Smooth muscle cell of the brain vasculature (primary cell): Measurements from ENCODE around the gene NEO1.

Experiments
- DNase-seq: peaks from one replicate; pipeline ENCODE4 v3.0.0-alpha.2; 2012; ENCODE audit warnings: low read depth, low spot score

NEO1 gene

DNA sequence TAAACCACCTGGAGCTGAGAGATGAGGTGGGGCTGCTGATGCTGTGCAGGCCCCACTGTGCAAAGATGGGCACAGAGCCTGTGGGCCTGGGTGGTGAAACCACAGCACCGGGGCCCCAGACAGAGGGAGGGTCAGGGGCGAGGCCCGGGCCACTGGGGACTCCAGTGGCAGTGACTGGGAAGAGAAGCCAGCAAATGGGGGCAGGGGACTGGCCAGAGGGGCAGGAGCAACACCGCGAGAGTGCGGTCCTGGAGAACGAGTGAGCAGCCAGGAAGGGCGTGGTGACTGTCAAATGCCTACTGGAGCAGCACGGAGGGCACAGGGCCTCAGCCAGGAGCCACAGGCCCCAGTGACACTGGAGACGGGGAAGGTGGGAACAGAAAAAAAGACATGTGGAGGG, 276.7 kb downstream of the NEO1 start:
- DNase-seq, result no peak

GRCh38 chr15:73329501-73330200, 277.4 kb downstream of the NEO1 start:
- DNase-seq, result no peak

DNA sequence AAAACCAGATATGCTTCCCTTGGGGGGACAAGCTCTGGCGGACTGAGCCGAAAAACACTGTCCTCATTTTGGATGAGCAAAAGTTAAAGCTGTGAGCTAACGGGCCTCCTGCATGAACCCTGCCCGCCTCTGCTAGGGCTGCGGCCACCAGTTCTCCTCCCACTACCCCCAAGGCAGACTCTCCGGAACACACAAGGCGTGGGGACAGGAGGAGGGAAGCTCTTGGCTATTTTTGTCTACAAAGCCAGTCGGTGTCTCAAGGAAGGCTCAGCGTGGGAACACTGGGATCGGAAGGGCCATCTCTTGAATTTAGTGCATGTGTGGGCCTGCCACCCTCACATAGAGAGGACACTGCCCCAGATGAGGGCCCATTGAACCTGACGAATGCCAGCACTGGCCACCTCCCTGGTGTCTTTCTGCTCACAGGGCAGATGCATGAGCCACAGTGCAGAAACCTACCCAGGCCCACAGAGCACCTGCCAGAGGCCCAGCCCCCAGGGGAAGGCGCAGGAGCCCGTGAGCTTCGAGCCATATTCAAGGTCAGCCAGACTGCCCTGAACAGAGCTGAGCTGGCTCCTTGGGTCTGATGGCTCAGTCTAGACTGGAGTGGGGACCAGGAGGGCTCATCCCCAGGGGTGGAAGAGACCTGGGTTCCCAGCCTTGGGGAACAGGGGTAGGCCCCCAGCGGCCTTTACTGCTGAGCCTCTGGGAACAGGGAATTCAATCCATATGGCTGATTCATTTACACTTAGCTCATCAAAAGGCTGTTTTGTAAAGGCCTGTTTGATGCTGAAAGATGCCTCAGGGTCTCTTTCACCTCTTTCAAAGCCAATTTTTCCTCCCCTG, 278.2 kb downstream of the NEO1 start:
- DNase-seq, result no peak

- no peak for DNase-seq
Observed at GRCh38 chr15:73331501-73331900, 279.2 kb downstream of the NEO1 start.

GRCh38 chr15:73331991-73332925, 280.0 kb downstream of the NEO1 start:
- DNase-seq, result no peak

GRCh38 chr15:73333001-73333400, 280.7 kb downstream of the NEO1 start:
- DNase-seq, result no peak

GRCh38 chr15:73334086-73334485, 281.8 kb downstream of the NEO1 start:
- no peak for DNase-seq

- no peak for DNase-seq
Observed at GRCh38 chr15:73335026-73335425, 282.8 kb downstream of the NEO1 start.

DNA sequence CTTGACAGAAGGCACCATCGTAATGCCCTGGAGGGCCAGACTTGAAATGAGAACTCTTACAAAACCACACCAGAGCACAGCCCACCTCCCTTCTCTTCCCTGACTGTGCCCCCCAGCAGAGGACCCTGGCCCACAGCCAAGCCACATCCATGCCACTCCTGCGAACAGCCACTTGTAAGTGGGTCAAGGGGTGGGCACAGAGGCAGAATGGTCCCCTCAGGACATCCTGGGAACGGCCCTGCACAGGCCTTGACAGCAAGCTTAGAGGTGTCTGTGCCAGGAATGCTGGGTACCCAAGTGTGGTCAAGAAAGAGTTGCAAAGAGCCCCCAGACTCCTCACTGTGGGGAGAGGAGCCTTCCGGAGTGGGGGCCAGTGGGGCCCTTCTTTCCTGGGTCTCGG, 283.2 kb downstream of the NEO1 start:
- DNase-seq, result no peak

GRCh38 chr15:73336756-73337155, 284.5 kb downstream of the NEO1 start:
- no peak for DNase-seq

- DNase-seq, result no peak
Observed at GRCh38 chr15:73337187-73337586, 284.9 kb downstream of the NEO1 start.

- DNase-seq, result no peak
Observed at GRCh38 chr15:73338058-73338457, 285.8 kb downstream of the NEO1 start.

DNA sequence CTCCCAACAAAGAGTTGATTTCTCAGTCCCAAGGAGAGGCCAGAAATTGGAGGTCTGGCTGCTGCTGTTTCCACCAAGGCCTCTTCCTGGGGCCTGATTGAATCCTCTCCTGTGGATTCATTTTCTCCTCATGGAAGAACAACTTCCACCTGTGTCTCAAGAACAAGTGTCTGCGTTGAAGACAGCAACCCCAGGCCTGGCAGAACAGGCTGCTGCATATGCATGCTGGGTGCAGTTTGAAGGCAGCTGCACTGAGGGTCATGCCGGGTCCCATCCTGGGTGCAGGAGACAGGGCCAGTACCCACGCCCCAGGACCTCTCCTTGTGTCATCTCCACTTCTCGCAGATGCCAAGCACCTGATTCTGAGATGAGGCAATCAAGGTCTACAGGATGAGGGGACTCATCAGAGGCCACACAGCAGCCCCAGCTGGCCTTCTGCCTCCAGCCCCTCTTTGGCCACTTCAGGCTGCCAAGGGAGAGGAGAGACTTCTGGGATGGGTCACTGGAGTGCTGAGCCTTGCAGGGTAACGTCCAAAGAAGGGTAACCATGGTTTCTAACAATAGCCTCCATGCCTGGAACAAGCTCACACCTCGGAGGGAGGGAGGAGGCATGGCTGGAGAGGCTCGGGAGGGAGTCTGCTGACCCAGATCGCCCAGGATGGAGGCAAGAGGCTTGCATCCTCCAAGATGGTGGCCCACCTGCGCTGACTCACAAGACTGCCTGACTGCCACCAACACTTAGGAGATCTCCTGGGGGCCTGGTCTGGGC, 286.5 kb downstream of the NEO1 start:
- DNase-seq, result no peak

- DNase-seq, result no peak
Observed at GRCh38 chr15:73340502-73341192, 288.4 kb downstream of the NEO1 start.

- no peak for DNase-seq
Observed at GRCh38 chr15:73341886-73342600, 289.8 kb downstream of the NEO1 start.

- no peak for DNase-seq
Observed at GRCh38 chr15:73344056-73344455, 291.8 kb downstream of the NEO1 start.

GRCh38 chr15:73345658-73346057, 293.4 kb downstream of the NEO1 start:
- DNase-seq, result no peak

GRCh38 chr15:73346735-73347312, 294.6 kb downstream of the NEO1 start:
- no peak for DNase-seq

DNA sequence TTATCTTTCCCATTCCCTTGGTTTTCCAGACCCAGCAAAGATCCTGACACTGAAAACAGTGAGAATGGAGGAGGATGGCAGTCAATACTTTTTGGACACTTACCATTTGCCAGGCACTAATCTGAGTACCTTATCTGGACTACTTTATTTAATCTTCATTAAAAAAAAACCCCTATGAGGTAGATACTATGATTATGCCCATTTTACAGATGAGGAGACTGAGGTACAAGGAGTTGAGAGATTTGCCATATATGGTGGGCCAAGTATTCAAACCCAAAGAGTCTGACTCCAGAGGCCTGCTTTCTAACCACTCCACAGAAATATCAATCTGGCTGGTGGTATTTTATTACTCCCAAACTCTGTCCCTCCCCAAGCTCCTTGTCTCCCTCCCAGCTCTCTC, 296.9 kb downstream of the NEO1 start:
- no peak for DNase-seq

GRCh38 chr15:73352082-73352481, 299.8 kb downstream of the NEO1 start:
- DNase-seq, result no peak
